ENCODE measurements around the gene ODR4.
"Not testable (repeated sequence)": the region's sequence is repeated elsewhere in the genome, so short reads cannot be mapped to it uniquely, and the experiment has no call there.

Gene ODR4

GRCh38 chr1:186442651-186443375 lies 67.2 kb downstream of the ODR4 start:
- DNase-seq (ENCODE audit: insufficient read length, low spot score) (no peak), FAIRE-seq (peak; percentile 33)
- TF ChIP-seq POLR2AphosphoS5 (IDR thresholded peaks at IDR 0.05; ENCODE audit: low read depth, low read length) (no peak), TAF1 (IDR thresholded peaks at IDR 0.05; ENCODE audit: low read depth, low read length) (no peak), POU2F2 (IDR thresholded peaks at IDR 0.05; ENCODE audit: low read depth, low read length) (no peak), SPI1 (IDR thresholded peaks at IDR 0.05; ENCODE audit: low read depth, low read length) (no peak), PAX5 (IDR thresholded peaks at IDR 0.05; ENCODE audit: insufficient read depth, low read length, severe bottlenecking) (no peak), POLR2A (IDR thresholded peaks at IDR 0.05; ENCODE audit: low read depth, low read length) (no peak)

- TF ChIP-seq TAF1 (IDR thresholded peaks at IDR 0.05; ENCODE audit: low read depth, low read length) = no peak
- no peak for DNase-seq (ENCODE audit: insufficient read length, low spot score)
- no peak for FAIRE-seq
Observed at GRCh38 chr1:186443638-186444037, 68.0 kb downstream of the ODR4 start.

- DNase-seq (ENCODE audit: insufficient read length, low spot score) = no peak
- TF ChIP-seq TAF1 (IDR thresholded peaks at IDR 0.05; ENCODE audit: low read depth, low read length) = no peak
- TF ChIP-seq POU2F2 (IDR thresholded peaks at IDR 0.05; ENCODE audit: low read depth, low read length) = no peak
- no peak for TF ChIP-seq SPI1 (IDR thresholded peaks at IDR 0.05; ENCODE audit: low read depth, low read length)
- no peak for TF ChIP-seq POLR2AphosphoS5 (IDR thresholded peaks at IDR 0.05; ENCODE audit: low read depth, low read length)
- TF ChIP-seq POLR2A (IDR thresholded peaks at IDR 0.05; ENCODE audit: low read depth, low read length) = no peak
- no peak for TF ChIP-seq PAX5 (IDR thresholded peaks at IDR 0.05; ENCODE audit: insufficient read depth, low read length, severe bottlenecking)
- no peak for FAIRE-seq
Observed at GRCh38 chr1:186446152-186446551, 70.5 kb downstream of the ODR4 start.

- no peak for FAIRE-seq
- TF ChIP-seq SPI1 (IDR thresholded peaks at IDR 0.05; ENCODE audit: low read depth, low read length) (no peak), POLR2A (IDR thresholded peaks at IDR 0.05; ENCODE audit: low read depth, low read length) (no peak), POU2F2 (IDR thresholded peaks at IDR 0.05; ENCODE audit: low read depth, low read length) (no peak), PAX5 (IDR thresholded peaks at IDR 0.05; ENCODE audit: insufficient read depth, low read length, severe bottlenecking) (no peak), POLR2AphosphoS5 (IDR thresholded peaks at IDR 0.05; ENCODE audit: low read depth, low read length) (no peak)
- no peak for DNase-seq (ENCODE audit: insufficient read length, low spot score)
Observed at GRCh38 chr1:186454981-186455380, 79.3 kb downstream of the ODR4 start.

GRCh38 chr1:186456729-186457255 lies 81.2 kb downstream of the ODR4 start:
- FAIRE-seq = no peak
- no peak for DNase-seq (ENCODE audit: insufficient read length, low spot score)
- TF ChIP-seq POLR2AphosphoS5 (IDR thresholded peaks at IDR 0.05; ENCODE audit: low read depth, low read length) (no peak), POU2F2 (IDR thresholded peaks at IDR 0.05; ENCODE audit: low read depth, low read length) (no peak), PAX5 (IDR thresholded peaks at IDR 0.05; ENCODE audit: insufficient read depth, low read length, severe bottlenecking) (no peak), TAF1 (IDR thresholded peaks at IDR 0.05; ENCODE audit: low read depth, low read length) (no peak), SPI1 (IDR thresholded peaks at IDR 0.05; ENCODE audit: low read depth, low read length) (no peak), POLR2A (IDR thresholded peaks at IDR 0.05; ENCODE audit: low read depth, low read length) (no peak)

GRCh38 chr1:186459161-186459560 lies 83.5 kb downstream of the ODR4 start:
- DNase-seq (ENCODE audit: insufficient read length, low spot score) = not testable (repeated sequence)

GRCh38 chr1:186461014-186461413 lies 85.4 kb downstream of the ODR4 start, which contains the start of gene PDC:
PDC (minus strand) TSS chr1:186461114; CDS start chr1:186449459, 11,655 bp downstream.
- TF ChIP-seq SPI1 (IDR thresholded peaks at IDR 0.05; ENCODE audit: low read depth, low read length) (no peak), TAF1 (IDR thresholded peaks at IDR 0.05; ENCODE audit: low read depth, low read length) (no peak), PAX5 (IDR thresholded peaks at IDR 0.05; ENCODE audit: insufficient read depth, low read length, severe bottlenecking) (no peak), POLR2AphosphoS5 (IDR thresholded peaks at IDR 0.05; ENCODE audit: low read depth, low read length) (no peak), POU2F2 (IDR thresholded peaks at IDR 0.05; ENCODE audit: low read depth, low read length) (no peak), POLR2A (IDR thresholded peaks at IDR 0.05; ENCODE audit: low read depth, low read length) (no peak)
- FAIRE-seq (no peak), DNase-seq (ENCODE audit: insufficient read length, low spot score) (no peak)

More at GRCh38 chr1:186459161-186459560, 83.5 kb downstream of the ODR4 start:
- not testable (repeated sequence) for FAIRE-seq

GRCh38 chr1:186463511-186463910 lies 87.9 kb downstream of the ODR4 start:
- TF ChIP-seq TAF1 (IDR thresholded peaks at IDR 0.05; ENCODE audit: low read depth, low read length) (no peak), SPI1 (IDR thresholded peaks at IDR 0.05; ENCODE audit: low read depth, low read length) (no peak)
- FAIRE-seq = no peak
- no peak for DNase-seq (ENCODE audit: insufficient read length, low spot score)

GRCh38 chr1:186463926-186464325 lies 88.3 kb downstream of the ODR4 start:
- FAIRE-seq = no peak
- DNase-seq (ENCODE audit: insufficient read length, low spot score) = no peak
- TF ChIP-seq POU2F2 (IDR thresholded peaks at IDR 0.05; ENCODE audit: low read depth, low read length) (no peak), POLR2A (IDR thresholded peaks at IDR 0.05; ENCODE audit: low read depth, low read length) (no peak), POLR2AphosphoS5 (IDR thresholded peaks at IDR 0.05; ENCODE audit: low read depth, low read length) (no peak), TAF1 (IDR thresholded peaks at IDR 0.05; ENCODE audit: low read depth, low read length) (no peak), SPI1 (IDR thresholded peaks at IDR 0.05; ENCODE audit: low read depth, low read length) (no peak), PAX5 (IDR thresholded peaks at IDR 0.05; ENCODE audit: insufficient read depth, low read length, severe bottlenecking) (no peak)

- not testable (repeated sequence) for FAIRE-seq; DNase-seq (ENCODE audit: insufficient read length, low spot score)
Observed at GRCh38 chr1:186465491-186465890, 89.9 kb downstream of the ODR4 start.

- TF ChIP-seq SPI1 (IDR thresholded peaks at IDR 0.05; ENCODE audit: low read depth, low read length) (no peak), POU2F2 (IDR thresholded peaks at IDR 0.05; ENCODE audit: low read depth, low read length) (no peak), PAX5 (IDR thresholded peaks at IDR 0.05; ENCODE audit: insufficient read depth, low read length, severe bottlenecking) (no peak), POLR2AphosphoS5 (IDR thresholded peaks at IDR 0.05; ENCODE audit: low read depth, low read length) (no peak), TAF1 (IDR thresholded peaks at IDR 0.05; ENCODE audit: low read depth, low read length) (no peak), POLR2A (IDR thresholded peaks at IDR 0.05; ENCODE audit: low read depth, low read length) (no peak)
- DNase-seq (ENCODE audit: insufficient read length, low spot score) = no peak
- no peak for FAIRE-seq
Observed at GRCh38 chr1:186465946-186466345, 90.3 kb downstream of the ODR4 start.

Measured in GM12891 (cell line).